Measurements from ENCODE around the gene BRD9.
A peak's percentile ranks its signal among the peaks of the same experiment; 100 is the strongest.
"Not testable (repeated sequence)": the region's sequence is repeated elsewhere in the genome, so short reads cannot be mapped to it uniquely, and the experiment has no call there.

Gene BRD9

GRCh38 chr5:851553-851952 is 41.0 kb downstream of the BRD9 start:
- peaks cover 4 to 5% of the 10 kb centered on the region in 2 donors for H3K4me1 Mint-ChIP-seq (ENCODE audit: low read depth in 2 of 2)
- H3K9me3 Mint-ChIP-seq: no peaks in the 10 kb centered on the region
- H3K27me3 Mint-ChIP-seq: peaks cover 11 to 16% of the 10 kb centered on the region in 2 donors
- H3K36me3 Mint-ChIP-seq (ENCODE audit: insufficient read depth): peaks cover 4% of the 10 kb centered on the region
- DNase-seq: no peak
- no peak overlapping the region for H3K27ac Mint-ChIP-seq
- no peak overlapping the region for H3K4me3 Mint-ChIP-seq
- no peak for ATAC-seq (replicated peaks)

GRCh38 chr5:851076-851475 is 41.5 kb downstream of the BRD9 start:
- peaks cover 11 to 16% of the 10 kb centered on the region in 2 donors for H3K27me3 Mint-ChIP-seq
- ATAC-seq (replicated peaks): no peak
- DNase-seq: no peak
- H3K4me3 Mint-ChIP-seq: no peak overlapping the region
- peaks cover 4% of the 10 kb centered on the region for H3K36me3 Mint-ChIP-seq (ENCODE audit: insufficient read depth)
- no peaks in the 10 kb centered on the region for H3K9me3 Mint-ChIP-seq
- H3K4me1 Mint-ChIP-seq (ENCODE audit: low read depth in 2 of 2): peaks cover 5 to 8% of the 10 kb centered on the region in 2 donors
- H3K27ac Mint-ChIP-seq: no peak overlapping the region

GRCh38 chr5:850511-851006 is 42.0 kb downstream of the BRD9 start, which contains the start of gene ZDHHC11:
Gene ZDHHC11 (minus strand): TSS chr5:850986. CDS start chr5:850602, 384 bp downstream.
- no peak for DNase-seq
- Mint-ChIP-seq H3K27me3 (peaks cover 11 to 16% of the 10 kb centered on the region in 2 donors), H3K9me3 (no peaks in the 10 kb centered on the region), H3K27ac (no peak within 1 kb of the TSS), H3K4me1 (ENCODE audit: low read depth in 2 of 2) (peaks cover 5 to 8% of the 10 kb centered on the region in 2 donors), H3K36me3 (ENCODE audit: insufficient read depth) (peaks cover 4% of the 10 kb centered on the region), H3K4me3 (no peak within 1 kb of the TSS)
- no peak for ATAC-seq (replicated peaks)

- peaks cover 11 to 16% of the 10 kb centered on the region in 2 donors for H3K27me3 Mint-ChIP-seq
- no peak overlapping the region for H3K27ac Mint-ChIP-seq
- ATAC-seq (replicated peaks) (peak; percentile 77), DNase-seq (no peak)
- no peak overlapping the region for H3K4me3 Mint-ChIP-seq
- no peaks in the 10 kb centered on the region for H3K9me3 Mint-ChIP-seq
- H3K4me1 Mint-ChIP-seq (ENCODE audit: low read depth in 2 of 2): peaks cover 5 to 8% of the 10 kb centered on the region in 2 donors
- H3K36me3 Mint-ChIP-seq (ENCODE audit: insufficient read depth): peaks cover 5% of the 10 kb centered on the region
Measured at GRCh38 chr5:849651-850301, 42.8 kb downstream of the BRD9 start.

GRCh38 chr5:848671-849111 is 43.9 kb downstream of the BRD9 start:
- Mint-ChIP-seq H3K27me3 (peaks cover 11 to 16% of the 10 kb centered on the region in 2 donors), H3K4me3 (no peak overlapping the region), H3K9me3 (no peaks in the 10 kb centered on the region), H3K4me1 (ENCODE audit: low read depth in 2 of 2) (peaks cover 5 to 8% of the 10 kb centered on the region in 2 donors), H3K36me3 (ENCODE audit: insufficient read depth) (peaks cover 6% of the 10 kb centered on the region), H3K27ac (no peak overlapping the region)
- no peak for ATAC-seq (replicated peaks)
- no peak for DNase-seq

- H3K9me3 Mint-ChIP-seq; ATAC-seq (replicated peaks); H3K4me3 Mint-ChIP-seq; DNase-seq; H3K27ac Mint-ChIP-seq; H3K4me1 Mint-ChIP-seq (ENCODE audit: low read depth in 2 of 2); H3K36me3 Mint-ChIP-seq (ENCODE audit: insufficient read depth): not testable (repeated sequence)
- peaks cover 11 to 16% of the 10 kb centered on the region in 2 donors for H3K27me3 Mint-ChIP-seq
Measured at GRCh38 chr5:847736-848135, 44.9 kb downstream of the BRD9 start.

GRCh38 chr5:847212-847611 is 45.4 kb downstream of the BRD9 start:
- Mint-ChIP-seq H3K27me3 (peaks cover 6 to 13% of the 10 kb centered on the region in 2 donors), H3K27ac (peak overlapping the region; percentile 20 to 30)
- not testable (repeated sequence) for ATAC-seq (replicated peaks); H3K4me1 Mint-ChIP-seq (ENCODE audit: low read depth in 2 of 2); H3K36me3 Mint-ChIP-seq (ENCODE audit: insufficient read depth); H3K4me3 Mint-ChIP-seq; DNase-seq; H3K9me3 Mint-ChIP-seq

- not testable (repeated sequence) for H3K9me3 Mint-ChIP-seq; ATAC-seq (replicated peaks); H3K27me3 Mint-ChIP-seq; DNase-seq; H3K36me3 Mint-ChIP-seq (ENCODE audit: insufficient read depth); H3K4me3 Mint-ChIP-seq; H3K4me1 Mint-ChIP-seq (ENCODE audit: low read depth in 2 of 2)
- peak overlapping the region; percentile 20 to 30 for H3K27ac Mint-ChIP-seq
Measured at GRCh38 chr5:846602-847091, 46.0 kb downstream of the BRD9 start.

GRCh38 chr5:845676-846601 is 46.7 kb downstream of the BRD9 start:
- not testable (repeated sequence) for H3K27ac Mint-ChIP-seq; DNase-seq; ATAC-seq (replicated peaks); H3K36me3 Mint-ChIP-seq (ENCODE audit: insufficient read depth); H3K9me3 Mint-ChIP-seq; H3K27me3 Mint-ChIP-seq; H3K4me3 Mint-ChIP-seq; H3K4me1 Mint-ChIP-seq (ENCODE audit: low read depth in 2 of 2)

- not testable (repeated sequence) for H3K9me3 Mint-ChIP-seq; ATAC-seq (replicated peaks); H3K4me1 Mint-ChIP-seq (ENCODE audit: low read depth in 2 of 2); H3K27ac Mint-ChIP-seq; H3K27me3 Mint-ChIP-seq; DNase-seq; H3K36me3 Mint-ChIP-seq (ENCODE audit: insufficient read depth); H3K4me3 Mint-ChIP-seq
Measured at GRCh38 chr5:845031-845675, 47.4 kb downstream of the BRD9 start.

GRCh38 chr5:844426-844825 is 48.2 kb downstream of the BRD9 start:
- not testable (repeated sequence) for H3K9me3 Mint-ChIP-seq; H3K27ac Mint-ChIP-seq; H3K4me1 Mint-ChIP-seq (ENCODE audit: low read depth in 2 of 2); DNase-seq; H3K27me3 Mint-ChIP-seq; H3K4me3 Mint-ChIP-seq; H3K36me3 Mint-ChIP-seq (ENCODE audit: insufficient read depth); ATAC-seq (replicated peaks)

- H3K9me3 Mint-ChIP-seq; H3K4me3 Mint-ChIP-seq; DNase-seq; H3K4me1 Mint-ChIP-seq (ENCODE audit: low read depth in 2 of 2); H3K36me3 Mint-ChIP-seq (ENCODE audit: insufficient read depth); H3K27ac Mint-ChIP-seq; ATAC-seq (replicated peaks); H3K27me3 Mint-ChIP-seq: not testable (repeated sequence)
Measured at GRCh38 chr5:843926-844325, 48.7 kb downstream of the BRD9 start.

- not testable (repeated sequence) for H3K9me3 Mint-ChIP-seq; H3K4me1 Mint-ChIP-seq (ENCODE audit: low read depth in 2 of 2); H3K27me3 Mint-ChIP-seq; DNase-seq; H3K4me3 Mint-ChIP-seq; H3K36me3 Mint-ChIP-seq (ENCODE audit: insufficient read depth); H3K27ac Mint-ChIP-seq; ATAC-seq (replicated peaks)
Measured at GRCh38 chr5:843371-843770, 49.2 kb downstream of the BRD9 start.

Measured in effector memory CD8-positive, alpha-beta T cell (primary cell).